K562 (cell line): ENCODE data around the gene LEPROT. TPM values are rescaled to one million over a fixed set of nuclear protein-coding genes. Genes with fewer than 3 reads are reported as not detected.

Source experiments
- BDP1 ChIP-seq: IDR thresholded peaks from 3 replicates; pipeline ENCODE4 v1.6.1; 2011; ENCODE audit not compliant: insufficient read length, insufficient read depth
- CGGBP1 ChIP-seq: fragments of 250-450 bp; sonication (Bioruptor Pico); IDR thresholded peaks from 2 replicates; pipeline ENCODE4 v1.9.0; 2021; ENCODE audit warnings: mild to moderate bottlenecking
- CHCHD3 ChIP-seq: fragments of 250-450 bp; sonication (Bioruptor Pico); IDR thresholded peaks from 2 replicates; pipeline ENCODE4 v2.1.2; 2022; ENCODE audit warnings: mild to moderate bottlenecking
- CHD1 ChIP-seq: fragments of 200-600 bp; sonication (generic); IDR thresholded peaks from one replicate; pipeline ENCODE4 v1.6.1; 2012; ENCODE audit warnings: mild to moderate bottlenecking, moderate library complexity, low read length, inconsistent platforms
- EGR1 ChIP-seq: fragments of 450-650 bp; conservative IDR thresholded peaks from 2 replicates; pipeline ENCODE4 v1.6.1; 2017; ENCODE audit warnings: mild to moderate bottlenecking
- HDAC2 ChIP-seq: fragments of 450-650 bp; IDR thresholded peaks from 2 replicates; pipeline ENCODE4 v1.6.1; 2016; ENCODE audit warnings: mild to moderate bottlenecking
- L3MBTL2 ChIP-seq: fragments of 450-650 bp; IDR thresholded peaks from 2 replicates; pipeline ENCODE4 v1.6.1; 2016; ENCODE audit warnings: mild to moderate bottlenecking, moderate library complexity
- MCM5 ChIP-seq: fragments of 450-650 bp; IDR thresholded peaks from 2 replicates; pipeline ENCODE4 v1.6.1; 2016; ENCODE audit warnings: low read depth
- MCM7 ChIP-seq, 2 experiments: fragments of 450-650 bp; IDR thresholded peaks; 2 replicates each; pipeline ENCODE4 v1.6.1; 2016 to 2018
- MTF1 ChIP-seq: fragments of 250-450 bp; sonication (Bioruptor Pico); IDR thresholded peaks from 2 replicates; pipeline ENCODE4 v1.9.0; 2021; ENCODE audit warnings: moderate library complexity, mild to moderate bottlenecking, inconsistent platforms, borderline replicate concordance
- PATZ1 ChIP-seq: fragments of 250-450 bp; sonication (Bioruptor Pico); IDR thresholded peaks from 2 replicates; pipeline ENCODE4 v1.5.0; 2020; ENCODE audit warnings: mild to moderate bottlenecking, borderline replicate concordance
- TCF7L2 ChIP-seq: fragments of 150-350 bp; IDR thresholded peaks from 2 replicates; pipeline ENCODE4 v1.6.1; 2016; ENCODE audit warnings: low read depth, mild to moderate bottlenecking, low read length, moderate library complexity
- TRIM28 ChIP-seq: fragments of 450-650 bp; IDR thresholded peaks from 2 replicates; pipeline ENCODE4 v1.6.1; 2017
- ZNF511 ChIP-seq: sonication (generic); formaldehyde crosslinking; IDR thresholded peaks from 2 replicates; pipeline ENCODE4 v1.8.0; 2022; ENCODE audit warnings: mild to moderate bottlenecking, missing genetic modification reagents
- polyA plus RNA-seq, 8 experiments: library from polyadenylated mRNA; depleted of rRNA in 4 of 8; stranded (reverse) in 5 of 8; unstranded in 3 of 8; fragments of >200 nt; fragmentation: Nextera tagmentation in 2 of 8; fragmentation: Illumina TruSeq in 1 of 8; extraction: Ambion mirVana in 2 of 8; extraction: Trizol in 1 of 8; gene quantifications; 2 replicates each; pipeline versions ENCODE4 v1.2.1 to v1.2.3, GENCODE V29; 2011 to 2014; ENCODE audit warnings: inconsistent platforms in 1 of 8, missing spikeins in 1 of 8
- total RNA-seq, 7 experiments: library from RNA; depleted of rRNA in 6 of 7; stranded (reverse); fragments of >200 nt in 6 of 7; fragmentation: Illumina TruSeq in 2 of 7; extraction: Trizol in 2 of 7; gene quantifications; 2 replicates each; pipeline versions ENCODE4 v1.2.1 to v1.2.3, GENCODE V29; 2011 to 2021; ENCODE audit warnings: low replicate concordance in 1 of 7
- TF ChIP-seq, protein P1 (sequence below): sonication (generic); formaldehyde crosslinking; IDR thresholded peaks from 2 replicates; pipeline ENCODE4 v1.8.0; 2022; ENCODE audit warnings: mild to moderate bottlenecking, missing genetic modification reagents
- TF ChIP-seq, protein P2 (sequence below): fragments of 450-650 bp; formaldehyde crosslinking; IDR thresholded peaks from 2 replicates; pipeline ENCODE4 v1.4.0; 2022; ENCODE audit warnings: missing genetic modification characterization
- TF ChIP-seq, protein P3 (sequence below): fragments of 450-650 bp; IDR thresholded peaks from 2 replicates; pipeline ENCODE4 v1.6.1; 2016; ENCODE audit warnings: borderline replicate concordance
- TF ChIP-seq, protein P4 (sequence below): fragments of 250-450 bp; sonication (Bioruptor Pico); IDR thresholded peaks from 2 replicates; pipeline ENCODE4 v1.8.0; 2021; ENCODE audit warnings: moderate library complexity, mild to moderate bottlenecking, inconsistent platforms

Gene LEPROT
- total and polyA plus RNA-seq, 9 of the 15 experiments (the other 6 are each of a cell fraction or from before 2014, with no cell fraction given) = 28.1 to 97.5 (median 45.8) TPM

DNA sequence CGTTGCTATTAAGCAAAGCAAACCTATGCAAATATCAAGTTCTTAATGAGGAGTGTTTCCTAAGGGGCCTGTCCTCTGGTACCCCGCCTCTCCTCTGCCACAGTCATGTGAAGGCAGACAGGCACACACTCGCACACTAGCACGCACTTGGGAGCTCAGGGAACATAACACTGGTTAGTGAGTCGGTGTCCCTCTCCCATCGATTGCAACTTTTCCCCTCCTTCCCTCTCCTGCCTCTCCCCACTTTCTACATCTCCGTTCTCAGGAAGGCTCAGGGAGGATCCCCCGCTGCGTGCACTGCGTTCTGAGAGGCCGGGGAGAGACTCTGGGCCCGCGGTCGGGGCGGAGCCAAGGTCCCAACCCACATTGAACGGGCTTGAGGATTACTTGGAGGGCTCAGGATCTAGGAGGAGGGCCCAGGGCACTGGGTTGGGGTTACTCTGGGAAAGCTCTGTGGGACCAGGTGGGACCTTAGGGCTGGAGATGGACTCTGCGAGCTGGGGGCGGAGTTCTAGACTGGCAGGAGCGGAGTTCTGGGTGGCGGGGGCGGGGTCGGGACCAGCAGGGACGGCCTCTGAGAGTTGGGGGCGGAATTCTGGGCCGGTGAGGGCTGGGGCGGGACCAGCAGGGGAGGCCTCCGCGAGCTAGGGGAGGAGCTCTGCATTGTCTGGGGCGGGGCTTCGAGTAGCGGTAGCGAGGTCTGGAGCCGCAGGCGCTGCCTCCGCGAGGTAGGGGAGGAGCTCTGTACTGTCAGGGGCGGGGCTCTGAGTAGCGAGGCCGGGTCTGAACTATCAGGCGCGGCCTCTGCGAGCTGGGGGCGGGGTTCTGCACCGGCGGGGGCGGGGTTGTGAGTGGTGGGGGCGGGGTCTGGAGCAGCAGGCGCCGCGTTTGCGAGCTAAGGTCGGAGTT lies 533 bp upstream of the LEPROT start (continued):
- peak; percentile 59 for TF ChIP-seq CHD1
- peak; percentile 31; the same call in 1 of the 2 replicates for TF ChIP-seq L3MBTL2
- TF ChIP-seq PATZ1 (CRISPR knock-in tag) = no peak
- TF ChIP-seq TRIM28 = 0 out of 2 replicates have a peak, but pooled peaks have one; percentile 21
- no peak for TF ChIP-seq TCF7L2
- TF ChIP-seq, protein P1, sequence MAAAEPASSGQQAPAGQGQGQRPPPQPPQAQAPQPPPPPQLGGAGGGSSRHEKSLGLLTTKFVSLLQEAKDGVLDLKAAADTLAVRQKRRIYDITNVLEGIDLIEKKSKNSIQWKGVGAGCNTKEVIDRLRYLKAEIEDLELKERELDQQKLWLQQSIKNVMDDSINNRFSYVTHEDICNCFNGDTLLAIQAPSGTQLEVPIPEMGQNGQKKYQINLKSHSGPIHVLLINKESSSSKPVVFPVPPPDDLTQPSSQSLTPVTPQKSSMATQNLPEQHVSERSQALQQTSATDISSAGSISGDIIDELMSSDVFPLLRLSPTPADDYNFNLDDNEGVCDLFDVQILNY = no peak
- TF ChIP-seq CHCHD3 = no peak
- TF ChIP-seq ZNF511 (CRISPR knock-in tag) = no peak
- TF ChIP-seq MTF1 (CRISPR knock-in tag) = no peak
- TF ChIP-seq, protein P2, sequence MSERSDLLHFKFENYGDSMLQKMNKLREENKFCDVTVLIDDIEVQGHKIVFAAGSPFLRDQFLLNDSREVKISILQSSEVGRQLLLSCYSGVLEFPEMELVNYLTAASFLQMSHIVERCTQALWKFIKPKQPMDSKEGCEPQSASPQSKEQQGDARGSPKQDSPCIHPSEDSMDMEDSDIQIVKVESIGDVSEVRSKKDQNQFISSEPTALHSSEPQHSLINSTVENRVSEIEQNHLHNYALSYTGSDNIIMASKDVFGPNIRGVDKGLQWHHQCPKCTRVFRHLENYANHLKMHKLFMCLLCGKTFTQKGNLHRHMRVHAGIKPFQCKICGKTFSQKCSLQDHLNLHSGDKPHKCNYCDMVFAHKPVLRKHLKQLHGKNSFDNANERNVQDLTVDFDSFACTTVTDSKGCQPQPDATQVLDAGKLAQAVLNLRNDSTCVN (CRISPR knock-in tag) = 0 out of 2 replicates have a peak, but pooled peaks have one; percentile 31
- peak; percentile 65; the same call in 1 of the 2 replicates for TF ChIP-seq HDAC2
- no peak for TF ChIP-seq MCM5
- TF ChIP-seq, protein P3, sequence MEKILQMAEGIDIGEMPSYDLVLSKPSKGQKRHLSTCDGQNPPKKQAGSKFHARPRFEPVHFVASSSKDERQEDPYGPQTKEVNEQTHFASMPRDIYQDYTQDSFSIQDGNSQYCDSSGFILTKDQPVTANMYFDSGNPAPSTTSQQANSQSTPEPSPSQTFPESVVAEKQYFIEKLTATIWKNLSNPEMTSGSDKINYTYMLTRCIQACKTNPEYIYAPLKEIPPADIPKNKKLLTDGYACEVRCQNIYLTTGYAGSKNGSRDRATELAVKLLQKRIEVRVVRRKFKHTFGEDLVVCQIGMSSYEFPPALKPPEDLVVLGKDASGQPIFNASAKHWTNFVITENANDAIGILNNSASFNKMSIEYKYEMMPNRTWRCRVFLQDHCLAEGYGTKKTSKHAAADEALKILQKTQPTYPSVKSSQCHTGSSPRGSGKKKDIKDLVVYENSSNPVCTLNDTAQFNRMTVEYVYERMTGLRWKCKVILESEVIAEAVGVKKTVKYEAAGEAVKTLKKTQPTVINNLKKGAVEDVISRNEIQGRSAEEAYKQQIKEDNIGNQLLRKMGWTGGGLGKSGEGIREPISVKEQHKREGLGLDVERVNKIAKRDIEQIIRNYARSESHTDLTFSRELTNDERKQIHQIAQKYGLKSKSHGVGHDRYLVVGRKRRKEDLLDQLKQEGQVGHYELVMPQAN = peak; percentile 33; the same call in 1 of the 2 replicates
- TF ChIP-seq EGR1 = peak; percentile 85
- TF ChIP-seq, protein P4, sequence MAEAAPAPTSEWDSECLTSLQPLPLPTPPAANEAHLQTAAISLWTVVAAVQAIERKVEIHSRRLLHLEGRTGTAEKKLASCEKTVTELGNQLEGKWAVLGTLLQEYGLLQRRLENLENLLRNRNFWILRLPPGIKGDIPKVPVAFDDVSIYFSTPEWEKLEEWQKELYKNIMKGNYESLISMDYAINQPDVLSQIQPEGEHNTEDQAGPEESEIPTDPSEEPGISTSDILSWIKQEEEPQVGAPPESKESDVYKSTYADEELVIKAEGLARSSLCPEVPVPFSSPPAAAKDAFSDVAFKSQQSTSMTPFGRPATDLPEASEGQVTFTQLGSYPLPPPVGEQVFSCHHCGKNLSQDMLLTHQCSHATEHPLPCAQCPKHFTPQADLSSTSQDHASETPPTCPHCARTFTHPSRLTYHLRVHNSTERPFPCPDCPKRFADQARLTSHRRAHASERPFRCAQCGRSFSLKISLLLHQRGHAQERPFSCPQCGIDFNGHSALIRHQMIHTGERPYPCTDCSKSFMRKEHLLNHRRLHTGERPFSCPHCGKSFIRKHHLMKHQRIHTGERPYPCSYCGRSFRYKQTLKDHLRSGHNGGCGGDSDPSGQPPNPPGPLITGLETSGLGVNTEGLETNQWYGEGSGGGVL (CRISPR knock-in tag) = no peak
- TF ChIP-seq MCM7 (IDR thresholded peaks at IDR 0.05) = 0 out of 4 replicates have a peak, but pooled peaks of 1 of the 2 experiments have one; percentile 14
- no peak for TF ChIP-seq BDP1
- TF ChIP-seq CGGBP1 (CRISPR knock-in tag) = 0 out of 2 replicates have a peak, but pooled peaks have one; percentile 43
